ENCODE results near the gene OST4.

OST4 gene

GRCh38 chr2:27093430-27094352, 22.2 kb upstream of the OST4 start:
- no peak for DNase-seq (ENCODE audit: low read depth, low spot score)

GRCh38 chr2:27092696-27093429, 21.4 kb upstream of the OST4 start:
- DNase-seq (ENCODE audit: low read depth, low spot score): no peak

- DNase-seq (ENCODE audit: low read depth, low spot score): no peak
Observed at GRCh38 chr2:27091746-27092695, 20.6 kb upstream of the OST4 start.

GRCh38 chr2:27089111-27089954, 17.9 kb upstream of the OST4 start:
- no peak for DNase-seq (ENCODE audit: low read depth, low spot score)

GRCh38 chr2:27088634-27089033, 17.2 kb upstream of the OST4 start:
- DNase-seq (ENCODE audit: low read depth, low spot score): no peak

GRCh38 chr2:27087823-27088410, 16.5 kb upstream of the OST4 start:
- no peak for DNase-seq (ENCODE audit: low read depth, low spot score)

GRCh38 chr2:27086724-27087593, 15.5 kb upstream of the OST4 start, which contains the start of gene KHK:
Gene KHK (plus strand): TSS chr2:27086772. CDS start chr2:27087260, 488 bp downstream.
- no peak for DNase-seq (ENCODE audit: low read depth, low spot score)

- peak; percentile 83 for DNase-seq (ENCODE audit: low read depth, low spot score)
Observed at GRCh38 chr2:27086090-27086723, 14.8 kb upstream of the OST4 start.

- DNase-seq (ENCODE audit: low read depth, low spot score): no peak
Observed at GRCh38 chr2:27085673-27086089, 14.2 kb upstream of the OST4 start.

GRCh38 chr2:27085062-27085672, 13.7 kb upstream of the OST4 start:
- DNase-seq (ENCODE audit: low read depth, low spot score): no peak

GRCh38 chr2:27084297-27085061, 13.0 kb upstream of the OST4 start:
- no peak for DNase-seq (ENCODE audit: low read depth, low spot score)

- no peak for DNase-seq (ENCODE audit: low read depth, low spot score)
Observed at GRCh38 chr2:27083410-27084296, 12.2 kb upstream of the OST4 start.

- no peak for DNase-seq (ENCODE audit: low read depth, low spot score)
Observed at GRCh38 chr2:27082773-27083409, 11.4 kb upstream of the OST4 start.

- DNase-seq (ENCODE audit: low read depth, low spot score): no peak
Observed at GRCh38 chr2:27081984-27082772, 10.7 kb upstream of the OST4 start.

- no peak for DNase-seq (ENCODE audit: low read depth, low spot score)
Observed at GRCh38 chr2:27080603-27080936, 9.1 kb upstream of the OST4 start.

- DNase-seq (ENCODE audit: low read depth, low spot score): no peak
Observed at GRCh38 chr2:27080140-27080469, 8.7 kb upstream of the OST4 start.

All from smooth muscle cell of the brain vasculature (primary cell).